ENCODE data around the gene AGBL1. TPM values are rescaled to one million over a fixed set of nuclear protein-coding genes. Genes with fewer than 3 reads are reported as not detected.
"Not testable (repeated sequence)": the region's sequence is repeated elsewhere in the genome, so short reads cannot be mapped to it uniquely, and the experiment has no call there.

AGBL1 gene
- polyA plus RNA-seq, 1 donor = 25.5 TPM

- no peak for DNase-seq (ENCODE audit: low read depth)
Observed at GRCh38 chr15:86506401-86506800, 426.7 kb downstream of the AGBL1 start.

- no peak for DNase-seq (ENCODE audit: low read depth)
Observed at GRCh38 chr15:86515625-86516024, 436.0 kb downstream of the AGBL1 start.

GRCh38 chr15:86522721-86523120 is 443.1 kb downstream of the AGBL1 start:
- no peak for DNase-seq (ENCODE audit: low read depth)

GRCh38 chr15:86526938-86527690 is 447.4 kb downstream of the AGBL1 start:
- DNase-seq (ENCODE audit: low read depth) = no peak

- not testable (repeated sequence) for DNase-seq (ENCODE audit: low read depth)
Observed at GRCh38 chr15:86528094-86528493, 448.4 kb downstream of the AGBL1 start.

GRCh38 chr15:86538141-86538540 is 458.5 kb downstream of the AGBL1 start:
- DNase-seq (ENCODE audit: low read depth) = no peak

- no peak for DNase-seq (ENCODE audit: low read depth)
Observed at GRCh38 chr15:86540840-86541467, 461.3 kb downstream of the AGBL1 start.

GRCh38 chr15:86541540-86541939 is 461.9 kb downstream of the AGBL1 start:
- no peak for DNase-seq (ENCODE audit: low read depth)

- DNase-seq (ENCODE audit: low read depth) = no peak
Observed at GRCh38 chr15:86550075-86550474, 470.4 kb downstream of the AGBL1 start.

- no peak for DNase-seq (ENCODE audit: low read depth)
Observed at GRCh38 chr15:86553108-86553507, 473.4 kb downstream of the AGBL1 start.

- peak; percentile 40 for DNase-seq (ENCODE audit: low read depth)
Observed at GRCh38 chr15:86555098-86555497, 475.4 kb downstream of the AGBL1 start.

GRCh38 chr15:86555939-86556338 is 476.3 kb downstream of the AGBL1 start:
- no peak for DNase-seq (ENCODE audit: low read depth)

GRCh38 chr15:86556396-86557017 is 476.8 kb downstream of the AGBL1 start:
- peak; percentile 61 for DNase-seq (ENCODE audit: low read depth)

GRCh38 chr15:86557018-86557550 is 477.4 kb downstream of the AGBL1 start:
- DNase-seq (ENCODE audit: low read depth) = peak; percentile 20

GRCh38 chr15:86558252-86558651 is 478.6 kb downstream of the AGBL1 start:
- no peak for DNase-seq (ENCODE audit: low read depth)

GRCh38 chr15:86558686-86559085 is 479.0 kb downstream of the AGBL1 start:
- DNase-seq (ENCODE audit: low read depth) = no peak

- DNase-seq (ENCODE audit: low read depth) = no peak
Observed at GRCh38 chr15:86568378-86568777, 488.7 kb downstream of the AGBL1 start.

GRCh38 chr15:86570738-86571137 is 491.1 kb downstream of the AGBL1 start:
- DNase-seq (ENCODE audit: low read depth) = no peak

- no peak for DNase-seq (ENCODE audit: low read depth)
Observed at GRCh38 chr15:86571873-86572272, 492.2 kb downstream of the AGBL1 start.

GRCh38 chr15:86572368-86572841 is 492.7 kb downstream of the AGBL1 start:
- DNase-seq (ENCODE audit: low read depth) = no peak

- no peak for DNase-seq (ENCODE audit: low read depth)
Observed at GRCh38 chr15:86573476-86573875, 493.8 kb downstream of the AGBL1 start.

- DNase-seq (ENCODE audit: low read depth) = no peak
Observed at GRCh38 chr15:86588413-86588812, 508.7 kb downstream of the AGBL1 start.

GRCh38 chr15:86590461-86590860 is 510.8 kb downstream of the AGBL1 start:
- DNase-seq (ENCODE audit: low read depth) = no peak

Measured in forelimb muscle (tissue), 1 donor.